A549 (cell line): Measurements from ENCODE around the gene KRTAP1-4.

Experiments
- CTCF ChIP-seq: fragments of >200 bp; sonication (Bioruptor Twin); formaldehyde crosslinking; IDR thresholded peaks from 3 replicates; pipeline ENCODE4 v1.5.1; 2016
- SREBF2 ChIP-seq: fragments of 450-650 bp; IDR thresholded peaks from 2 replicates; pipeline ENCODE4 v1.6.1; 2014; ENCODE audit warnings: mild to moderate bottlenecking, moderate library complexity
- USF2 ChIP-seq: fragments of 450-650 bp; IDR thresholded peaks from 2 replicates; pipeline ENCODE4 v1.6.1; 2014; ENCODE audit warnings: antibody characterized with exemption
- TF ChIP-seq, protein P1 (sequence below): fragments of 250-450 bp; sonication (Bioruptor Pico); IDR thresholded peaks from 2 replicates; pipeline ENCODE4 v1.5.0; 2020; ENCODE audit warnings: low read depth, mild to moderate bottlenecking, moderate library complexity

DNA sequence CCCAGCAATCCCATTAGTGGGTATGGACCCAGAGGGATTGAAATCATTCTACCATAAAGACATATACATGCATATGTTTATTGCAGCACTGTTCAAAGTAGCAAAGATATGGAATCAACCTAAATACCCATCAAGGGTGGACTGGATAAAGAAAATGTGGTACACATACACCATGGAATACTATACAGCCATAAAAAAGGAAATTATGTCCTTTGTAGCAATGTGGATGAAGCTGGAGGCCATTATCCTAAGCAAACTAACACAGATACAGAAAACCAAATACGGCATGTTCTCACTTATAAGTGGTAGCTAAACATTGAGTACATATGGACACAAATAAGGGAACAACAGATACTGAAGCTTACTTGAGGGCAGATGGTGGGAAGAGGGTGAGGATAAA, 27.6 kb upstream of the KRTAP1-4 start:
- TF ChIP-seq USF2 (no peak), SREBF2 (no peak), CTCF (no peak)
- TF ChIP-seq, protein P1, sequence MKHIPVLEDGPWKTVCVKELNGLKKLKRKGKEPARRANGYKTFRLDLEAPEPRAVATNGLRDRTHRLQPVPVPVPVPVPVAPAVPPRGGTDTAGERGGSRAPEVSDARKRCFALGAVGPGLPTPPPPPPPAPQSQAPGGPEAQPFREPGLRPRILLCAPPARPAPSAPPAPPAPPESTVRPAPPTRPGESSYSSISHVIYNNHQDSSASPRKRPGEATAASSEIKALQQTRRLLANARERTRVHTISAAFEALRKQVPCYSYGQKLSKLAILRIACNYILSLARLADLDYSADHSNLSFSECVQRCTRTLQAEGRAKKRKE: no peak
